Measurements from ENCODE around the gene MAP3K6. TPM values are rescaled to one million over a fixed set of nuclear protein-coding genes. Genes with fewer than 3 reads are reported as not detected.
A peak's percentile ranks its signal among the peaks of the same experiment; 100 is the strongest.
"Not testable (repeated sequence)": the region's sequence is repeated elsewhere in the genome, so short reads cannot be mapped to it uniquely, and the experiment has no call there.

The MAP3K6 gene
- total RNA-seq, 1 donor from 2014 or later: 88.4 TPM

GRCh38 chr1:27398405-27399149 is 31.8 kb upstream of the MAP3K6 start:
- ATAC-seq (no peak), DNase-seq (ENCODE audit: low spot score) (no peak)
- intact Hi-C loops (cut with DNase I): no loop called here

- intact Hi-C loops (cut with DNase I): no loop called here
- DNase-seq (ENCODE audit: low spot score) (no peak), ATAC-seq (no peak)
These were observed 31.0 kb upstream of the MAP3K6 start for GRCh38 chr1:27397749-27398148.

GRCh38 chr1:27397110-27397509 is 30.3 kb upstream of the MAP3K6 start:
- DNase-seq (ENCODE audit: low spot score) (no peak), ATAC-seq (no peak)
- intact Hi-C loops (cut with DNase I): no loop called here

- DNase-seq (ENCODE audit: low spot score) (peak; percentile 83), ATAC-seq (peak; percentile 44)
- intact Hi-C loops (cut with DNase I): no loop called here
These were observed 28.9 kb upstream of the MAP3K6 start for GRCh38 chr1:27395441-27396195.

- ATAC-seq: no peak
- intact Hi-C loops (cut with DNase I): loop anchor here (5.0 kb wide), 2 partner anchors 38 to 93 kb away; no protein-coding TSS in a partner anchor
- DNase-seq (ENCODE audit: low spot score): no peak
These were observed 28.2 kb upstream of the MAP3K6 start for GRCh38 chr1:27394925-27395324.

GRCh38 chr1:27394282-27394658 is 27.5 kb upstream of the MAP3K6 start:
- intact Hi-C loops (cut with DNase I): loop anchor here (5.0 kb wide), 2 partner anchors 37 to 92 kb away; no protein-coding TSS in a partner anchor
- no peak for DNase-seq (ENCODE audit: low spot score)
- ATAC-seq: no peak

GRCh38 chr1:27393641-27394281 is 27.0 kb upstream of the MAP3K6 start:
- intact Hi-C loops (cut with DNase I): loop anchor here (5.0 kb wide), 2 partner anchors 36 to 91 kb away; no protein-coding TSS in a partner anchor
- DNase-seq (ENCODE audit: low spot score): no peak
- ATAC-seq: no peak

- intact Hi-C loops (cut with DNase I): loop anchor here (5.0 kb wide), 2 partner anchors 36 to 91 kb away; no protein-coding TSS in a partner anchor
- no peak for DNase-seq (ENCODE audit: low spot score)
- no peak for ATAC-seq
These were observed 26.2 kb upstream of the MAP3K6 start for GRCh38 chr1:27392778-27393635.

- intact Hi-C loops (cut with DNase I): loop anchor here (5.0 kb wide), 2 partner anchors 35 to 90 kb away; no protein-coding TSS in a partner anchor
- ATAC-seq: peak; percentile 90
- DNase-seq (ENCODE audit: low spot score): peak; percentile 92
These were observed 25.5 kb upstream of the MAP3K6 start, which contains the start of gene GPR3 for GRCh38 chr1:27392096-27392777. TSS of gene GPR3 (plus strand) at chr1:27392622. CDS start at chr1:27393799, 1,177 bp downstream.

GRCh38 chr1:27391511-27392095 is 24.8 kb upstream of the MAP3K6 start:
- no peak for DNase-seq (ENCODE audit: low spot score)
- intact Hi-C loops (cut with DNase I): loop anchor here (5.0 kb wide), 2 partner anchors 34 to 89 kb away; no protein-coding TSS in a partner anchor

GRCh38 chr1:27388337-27389005 is 21.7 kb upstream of the MAP3K6 start:
- DNase-seq (ENCODE audit: low spot score) (peak; percentile 83), ATAC-seq (no peak)
- intact Hi-C loops (cut with DNase I): no loop called here

More at GRCh38 chr1:27391511-27392095, 24.8 kb upstream of the MAP3K6 start:
- ATAC-seq: peak; percentile 44

- ATAC-seq; DNase-seq (ENCODE audit: low spot score); intact Hi-C loops (cut with DNase I): not testable (repeated sequence)
These were observed 18.0 kb upstream of the MAP3K6 start for GRCh38 chr1:27384797-27385196.

GRCh38 chr1:27383661-27384060 is 16.9 kb upstream of the MAP3K6 start:
- ATAC-seq (no peak), DNase-seq (ENCODE audit: low spot score) (no peak)
- intact Hi-C loops (cut with DNase I): no loop called here

- no peak for ATAC-seq
- intact Hi-C loops (cut with DNase I): no loop called here
- no peak for DNase-seq (ENCODE audit: low spot score)
These were observed 16.4 kb upstream of the MAP3K6 start, which contains the start of gene CD164L2 for GRCh38 chr1:27383039-27383605. TSS of gene CD164L2 (minus strand) at chr1:27383333. CDS start at chr1:27383239, 94 bp downstream.

GRCh38 chr1:27381969-27382762 is 15.4 kb upstream of the MAP3K6 start:
- intact Hi-C loops (cut with DNase I): no loop called here
- ATAC-seq (no peak), DNase-seq (ENCODE audit: low spot score) (no peak)

Measured in sciatic nerve (tissue), 2 donors.